NCI-H345 (cell line): Measurements from ENCODE around the gene SOCS7.
A peak's percentile ranks its signal among the peaks of the same experiment; 100 is the strongest.
"Not testable (repeated sequence)": the region's sequence is repeated elsewhere in the genome, so short reads cannot be mapped to it uniquely, and the experiment has no call there.

Experiments used
- DNase-seq: peaks from one replicate; lab custom pipeline; 2025; lab: John Stamatoyannopoulos, UW

Gene SOCS7

GRCh38 chr17:38421171-38421841, 69.7 kb downstream of the SOCS7 start:
- no peak for DNase-seq

- no peak for DNase-seq
Measured at GRCh38 chr17:38421871-38422827, 70.5 kb downstream of the SOCS7 start.

- DNase-seq, result no peak
Measured at GRCh38 chr17:38424297-38424972, 72.8 kb downstream of the SOCS7 start.

DNA sequence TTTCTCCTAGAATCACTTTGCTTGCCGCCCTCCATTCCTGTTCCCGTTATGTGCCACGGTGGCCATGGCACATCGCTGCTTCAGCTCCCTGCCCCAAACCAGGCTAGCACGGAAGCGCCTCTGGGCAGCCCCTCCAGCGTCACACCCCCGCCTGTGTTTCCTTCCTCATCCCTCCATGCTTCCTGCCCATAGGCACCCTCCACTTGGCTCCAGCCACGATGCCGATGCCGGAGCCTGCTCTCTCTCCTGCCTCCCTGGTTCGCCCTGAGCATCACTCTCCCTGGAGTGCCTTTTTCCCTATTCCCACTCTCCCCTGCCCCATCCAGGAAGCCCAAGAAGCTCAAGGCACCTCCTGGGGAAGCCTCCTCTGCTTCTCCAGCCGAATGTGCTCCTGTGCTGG, 73.4 kb downstream of the SOCS7 start:
- DNase-seq, result no peak

- DNase-seq, result no peak
Measured at GRCh38 chr17:38425744-38426143, 74.1 kb downstream of the SOCS7 start.

GRCh38 chr17:38426441-38426840, 74.8 kb downstream of the SOCS7 start:
- DNase-seq, result no peak

- DNase-seq, result no peak
Measured at GRCh38 chr17:38427160-38427949, 75.7 kb downstream of the SOCS7 start.

DNA sequence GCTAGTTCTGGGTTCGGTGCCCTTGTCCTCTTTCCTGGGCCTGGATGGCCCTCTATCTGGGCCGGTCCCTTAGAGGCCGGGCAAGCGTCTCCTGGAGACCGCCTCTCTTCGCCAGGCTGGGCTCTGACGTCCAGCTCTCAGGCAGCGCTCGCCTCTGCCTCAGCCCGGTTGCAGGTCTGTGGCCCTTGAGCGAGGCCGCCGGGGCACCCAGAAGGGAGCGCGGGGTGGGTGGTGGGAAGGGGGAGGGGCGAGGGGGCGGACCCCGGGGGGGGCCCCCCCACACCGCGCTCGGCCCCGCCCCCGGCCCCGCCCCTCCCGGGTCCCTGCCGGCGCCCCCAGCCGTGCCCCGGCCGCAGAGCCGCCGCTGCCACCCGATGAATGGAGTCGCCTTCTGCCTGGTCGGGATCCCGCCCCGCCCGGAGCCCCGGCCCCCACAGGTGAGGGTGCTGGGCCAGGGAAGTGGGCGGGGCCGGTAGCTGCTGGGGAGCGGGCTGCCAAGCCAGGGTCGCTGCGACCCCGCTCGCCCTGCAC, 76.5 kb downstream of the SOCS7 start, which contains the start of gene ARHGAP23:
ARHGAP23 (plus strand) TSS at position 353 of the 531 bp plus-strand sequence; CDS start at position 375, 22 bp downstream.
- peak; percentile 13 for DNase-seq

GRCh38 chr17:38428643-38429371, 77.2 kb downstream of the SOCS7 start:
- DNase-seq, result no peak

DNA sequence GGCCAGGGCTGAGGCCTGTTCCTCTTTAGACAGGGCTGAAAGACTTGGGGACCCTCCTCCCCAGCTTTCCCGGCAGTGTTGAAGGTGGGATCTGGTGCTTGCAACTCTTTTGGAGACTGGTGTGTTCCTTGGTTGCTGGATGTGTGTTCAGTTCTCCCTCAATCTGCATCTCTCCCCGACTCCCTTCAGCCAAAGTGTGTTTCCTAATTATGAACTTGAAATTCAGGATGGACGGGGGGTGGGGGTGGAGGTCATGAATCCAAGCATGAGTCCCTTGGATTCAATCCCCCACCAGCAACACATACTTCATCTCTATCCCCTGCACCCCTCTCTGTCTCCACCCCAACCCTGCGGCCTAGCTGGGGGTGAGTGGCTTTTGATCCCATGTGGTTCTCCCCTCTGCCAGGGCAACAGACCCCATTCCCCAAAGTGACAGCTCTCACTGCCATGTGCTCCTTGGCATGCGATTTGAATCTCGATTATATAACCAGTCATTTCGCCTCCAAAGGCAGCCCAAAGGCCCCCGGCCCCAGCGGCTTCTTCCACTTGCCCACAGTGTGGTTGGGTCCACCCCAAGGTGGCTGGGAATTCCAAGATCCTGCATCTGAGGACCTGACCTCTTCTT, 77.9 kb downstream of the SOCS7 start:
- no peak for DNase-seq

- DNase-seq, result no peak
Measured at GRCh38 chr17:38430316-38430715, 78.7 kb downstream of the SOCS7 start.

DNA sequence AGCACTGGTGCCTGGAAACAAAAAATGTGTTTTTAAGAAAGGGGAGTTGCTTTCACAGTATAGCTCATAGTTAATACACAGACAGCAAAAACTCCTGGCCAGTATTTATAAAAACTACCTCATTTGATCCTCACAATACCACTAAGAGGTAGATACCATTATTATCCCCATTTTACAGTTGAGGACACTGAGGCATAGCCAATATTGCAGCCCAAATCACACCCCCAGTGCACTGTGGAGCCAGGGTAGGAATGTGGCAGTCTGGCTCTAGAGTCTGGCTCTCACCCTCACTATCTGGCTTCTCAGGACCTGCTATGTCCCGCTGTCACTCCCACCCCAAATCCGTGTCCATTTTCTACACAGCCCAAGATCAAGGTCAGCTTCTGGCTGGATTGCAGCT, 79.2 kb downstream of the SOCS7 start:
- no peak for DNase-seq

DNA sequence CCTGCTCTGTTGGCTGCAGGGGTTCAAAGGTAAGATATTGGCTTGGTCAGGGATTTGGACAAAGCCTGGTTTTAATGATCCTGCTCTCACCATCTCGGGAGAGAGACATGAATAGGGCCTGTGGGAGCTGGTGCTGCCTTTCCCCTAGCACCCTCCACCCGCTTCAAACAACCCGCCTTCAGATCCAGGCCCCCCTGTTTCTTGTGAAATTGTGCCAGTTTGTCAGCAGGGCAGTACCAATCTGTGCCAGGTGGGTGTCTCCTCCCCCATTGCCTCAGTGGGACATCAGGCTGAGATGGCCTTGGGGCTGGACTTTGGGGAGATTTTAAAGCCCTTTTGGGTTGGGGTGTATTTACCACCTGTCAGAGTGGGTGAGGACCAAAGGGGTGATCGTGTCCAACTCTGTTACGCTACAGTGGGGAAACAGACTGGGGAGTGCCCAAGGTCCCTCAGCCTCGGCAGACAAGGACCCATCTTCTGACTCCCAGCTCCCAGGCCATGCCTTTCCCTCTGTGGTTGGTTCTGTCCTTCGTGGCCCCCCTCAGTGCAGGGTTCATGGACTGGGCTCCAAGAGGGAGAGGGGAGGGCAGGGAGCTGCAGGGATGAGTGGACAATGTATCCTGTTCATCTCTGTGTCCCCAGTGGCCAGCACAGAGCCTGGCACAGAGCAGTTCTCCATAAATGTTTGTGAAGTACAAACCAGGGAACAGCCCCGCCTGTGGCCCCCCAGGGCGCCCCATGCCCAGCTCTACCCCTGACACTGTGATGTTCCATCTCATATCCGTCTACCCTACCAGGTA, 79.9 kb downstream of the SOCS7 start:
- DNase-seq, result no peak

DNA sequence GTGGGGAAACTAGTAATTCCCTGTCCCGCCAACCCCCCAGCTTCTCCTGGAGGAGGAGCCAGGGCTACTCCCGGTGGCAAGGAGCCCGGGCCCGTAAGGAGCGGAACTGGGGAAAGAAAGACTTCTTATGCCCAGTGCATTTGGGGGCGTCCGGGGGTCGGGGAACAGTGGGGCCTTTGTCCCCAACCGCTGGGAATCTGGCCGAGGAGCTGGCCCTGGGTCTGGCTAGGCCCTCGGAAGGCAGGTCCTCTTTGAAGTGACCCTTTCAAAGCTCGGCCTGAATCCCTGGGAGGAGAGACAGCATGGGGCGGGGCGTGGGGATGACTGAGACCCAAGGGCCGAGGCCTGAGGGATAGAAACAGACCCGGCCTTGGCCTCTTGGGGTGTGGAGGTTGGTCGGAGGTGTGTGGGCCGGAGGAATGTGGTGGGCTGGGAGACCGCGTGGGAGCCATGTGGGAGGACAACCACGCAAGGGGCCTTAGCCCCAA, 82.6 kb downstream of the SOCS7 start:
- DNase-seq, result no peak

GRCh38 chr17:38435795-38436194, 84.2 kb downstream of the SOCS7 start:
- no peak for DNase-seq

DNA sequence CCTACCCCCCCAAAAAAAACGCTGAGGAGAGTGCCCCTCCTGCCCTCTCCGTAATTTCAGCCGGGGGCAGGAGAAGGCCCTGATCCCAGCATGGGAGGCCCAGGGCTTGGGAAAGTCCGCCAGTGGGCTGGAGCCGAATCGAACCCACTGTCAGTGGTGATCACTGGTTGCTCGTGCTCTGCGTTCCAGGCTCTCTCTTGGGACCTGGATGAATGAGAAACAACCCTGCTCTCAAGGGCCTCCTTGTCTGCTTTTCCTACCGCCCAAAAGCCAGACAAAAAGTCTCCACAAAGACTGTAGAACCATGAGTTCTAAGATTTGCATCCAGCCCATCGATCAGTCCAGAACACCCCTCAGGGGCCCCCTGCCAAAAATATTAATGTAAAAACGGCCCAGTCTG, 84.7 kb downstream of the SOCS7 start:
- no peak for DNase-seq

DNA sequence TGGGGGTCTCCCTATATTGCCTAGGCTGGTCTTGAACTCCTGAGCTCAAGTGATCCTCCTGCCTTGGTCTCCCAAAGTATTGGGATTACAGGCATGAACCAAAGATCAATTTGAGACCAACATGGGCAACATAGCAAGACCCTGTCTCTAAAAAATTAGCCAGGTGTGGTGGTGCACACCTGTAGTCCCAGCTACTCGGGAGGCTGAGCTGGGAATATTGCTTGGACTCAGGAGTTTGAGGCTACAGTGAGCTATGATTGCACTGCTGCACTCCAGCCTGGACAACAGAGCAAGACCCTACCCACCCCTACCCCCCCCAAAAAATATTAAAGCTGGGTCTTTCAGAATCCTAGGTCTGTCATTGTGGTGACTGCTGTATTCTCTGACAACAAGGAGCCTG, 85.7 kb downstream of the SOCS7 start:
- not testable (repeated sequence) for DNase-seq

DNA sequence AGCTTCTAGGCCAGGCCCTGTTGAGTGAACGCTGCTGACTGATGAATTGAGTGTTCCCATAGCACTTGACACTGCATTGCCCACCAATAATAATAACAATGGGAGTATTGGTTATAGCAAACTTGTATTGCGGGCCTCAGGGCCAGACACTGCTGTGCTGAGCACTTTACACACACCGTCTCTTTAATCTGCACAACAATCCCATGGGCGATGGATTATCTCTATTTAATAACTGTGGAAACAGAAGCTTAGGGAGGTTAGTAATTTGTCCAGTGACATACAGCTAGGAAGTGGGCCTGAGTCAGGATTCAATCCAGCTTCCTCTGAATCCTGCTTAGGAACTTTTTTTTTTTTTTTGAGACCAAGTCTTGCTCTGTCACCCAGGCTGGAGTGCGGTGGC, 87.8 kb downstream of the SOCS7 start:
- no peak for DNase-seq
